Femur (tissue), 1 donor: ENCODE results near the gene FZD1.
"Not testable (repeated sequence)": the region's sequence is repeated elsewhere in the genome, so short reads cannot be mapped to it uniquely, and the experiment has no call there.

Experiments
- DNase-seq: peaks from one replicate; pipeline ENCODE4 v3.0.0-alpha.2; 2017

The FZD1 gene

GRCh38 chr7:91299952-91300775 is 35.9 kb downstream of the FZD1 start:
- DNase-seq, result no peak

GRCh38 chr7:91302794-91303193 is 38.6 kb downstream of the FZD1 start:
- DNase-seq, result no peak

- DNase-seq, result no peak
Measured at GRCh38 chr7:91306266-91306665, 42.0 kb downstream of the FZD1 start.

- no peak for DNase-seq
Measured at GRCh38 chr7:91307467-91307866, 43.2 kb downstream of the FZD1 start.

GRCh38 chr7:91308191-91308590 is 44.0 kb downstream of the FZD1 start:
- DNase-seq, result not testable (repeated sequence)

- DNase-seq, result no peak
Measured at GRCh38 chr7:91310830-91311460, 46.7 kb downstream of the FZD1 start.

- no peak for DNase-seq
Measured at GRCh38 chr7:91311839-91312238, 47.6 kb downstream of the FZD1 start.

- no peak for DNase-seq
Measured at GRCh38 chr7:91313113-91313512, 48.9 kb downstream of the FZD1 start.

- no peak for DNase-seq
Measured at GRCh38 chr7:91314591-91315323, 50.5 kb downstream of the FZD1 start.

- no peak for DNase-seq
Measured at GRCh38 chr7:91316426-91316825, 52.2 kb downstream of the FZD1 start.

- no peak for DNase-seq
Measured at GRCh38 chr7:91319351-91319750, 55.1 kb downstream of the FZD1 start.

GRCh38 chr7:91320366-91321078 is 56.3 kb downstream of the FZD1 start:
- DNase-seq, result no peak
